ENCODE measurements around the gene GRIN2C. TPM values are rescaled to one million over a fixed set of nuclear protein-coding genes. Genes with fewer than 3 reads are reported as not detected.

The GRIN2C gene
- total RNA-seq, 2 experiments from 2014 or later: not detected

GRCh38 chr17:74804683-74805082, 55.0 kb downstream of the GRIN2C start:
- Mint-ChIP-seq H3K4me1 (ENCODE audit: low read depth) (no peaks in the 10 kb centered on the region), H3K27ac (no peak overlapping the region), H3K9me3 (no peaks in the 10 kb centered on the region), H3K27me3 (no peaks in the 10 kb centered on the region), H3K4me3 (no peak overlapping the region), H3K36me3 (ENCODE audit: low read depth) (peaks cover 63% of the 10 kb centered on the region)
- no peaks in the 10 kb centered on the region for H3K9me3 ChIP-seq (ENCODE audit: control insufficient read depth in 1 of 2, insufficient read depth in 1 of 2, low read length in 2 of 2)
- ChIA-PET CTCF (no interaction called here), POLR2A (no interaction called here)
- intact Hi-C loops (cut with DNase I, micrococcal nuclease): no loop called here
- no peak for TF ChIP-seq CTCF (IDR thresholded peaks at IDR 0.05)
- no peak for DNase-seq
- no peak overlapping the region for H3K27ac ChIP-seq (ENCODE audit: low read depth in 1 of 2, low read length in 2 of 2)
- no peak overlapping the region for H3K4me3 ChIP-seq (ENCODE audit: low read length)
- peaks cover 67% of the 10 kb centered on the region for H3K36me3 ChIP-seq (ENCODE audit: insufficient read depth, low read length)
- no peak for ATAC-seq (ENCODE audit: poor library complexity)
- H3K4me1 ChIP-seq (ENCODE audit: insufficient read depth, low read length): no peaks in the 10 kb centered on the region
- no peaks in the 10 kb centered on the region for H3K27me3 ChIP-seq (ENCODE audit: control insufficient read depth in 1 of 2, insufficient read depth in 2 of 2, low read length in 2 of 2)

- ChIA-PET POLR2A (no interaction called here), CTCF (no interaction called here)
- H3K27me3 Mint-ChIP-seq: no peaks in the 10 kb centered on the region
- no peak overlapping the region for H3K4me3 Mint-ChIP-seq
- H3K4me1 ChIP-seq (ENCODE audit: insufficient read depth, low read length): no peaks in the 10 kb centered on the region
- H3K9me3 Mint-ChIP-seq: no peaks in the 10 kb centered on the region
- H3K36me3 Mint-ChIP-seq (ENCODE audit: low read depth): peaks cover 67% of the 10 kb centered on the region
- no peak overlapping the region for H3K27ac Mint-ChIP-seq
- no peaks in the 10 kb centered on the region for H3K4me1 Mint-ChIP-seq (ENCODE audit: low read depth)
- H3K36me3 ChIP-seq (ENCODE audit: insufficient read depth, low read length): peaks cover 69% of the 10 kb centered on the region
- no peak for TF ChIP-seq CTCF (IDR thresholded peaks at IDR 0.05)
- intact Hi-C loops (cut with DNase I, micrococcal nuclease): no loop called here
- H3K4me3 ChIP-seq (ENCODE audit: low read length): no peak overlapping the region
- H3K9me3 ChIP-seq (ENCODE audit: control insufficient read depth in 1 of 2, insufficient read depth in 1 of 2, low read length in 2 of 2): no peaks in the 10 kb centered on the region
- no peak overlapping the region for H3K27ac ChIP-seq (ENCODE audit: low read depth in 1 of 2, low read length in 2 of 2)
- ATAC-seq (ENCODE audit: poor library complexity) (no peak), DNase-seq (no peak)
- H3K27me3 ChIP-seq (ENCODE audit: control insufficient read depth in 1 of 2, insufficient read depth in 2 of 2, low read length in 2 of 2): no peaks in the 10 kb centered on the region
These were observed 55.7 kb downstream of the GRIN2C start for GRCh38 chr17:74803971-74804370.

GRCh38 chr17:74803388-74803930, 56.2 kb downstream of the GRIN2C start:
- DNase-seq (no peak), ATAC-seq (ENCODE audit: poor library complexity) (no peak)
- Mint-ChIP-seq H3K9me3 (no peaks in the 10 kb centered on the region), H3K4me3 (no peak overlapping the region), H3K27me3 (no peaks in the 10 kb centered on the region), H3K27ac (no peak overlapping the region), H3K36me3 (ENCODE audit: low read depth) (peaks cover 72% of the 10 kb centered on the region), H3K4me1 (ENCODE audit: low read depth) (no peaks in the 10 kb centered on the region)
- no peaks in the 10 kb centered on the region for H3K9me3 ChIP-seq (ENCODE audit: control insufficient read depth in 1 of 2, insufficient read depth in 1 of 2, low read length in 2 of 2)
- no peaks in the 10 kb centered on the region for H3K4me1 ChIP-seq (ENCODE audit: insufficient read depth, low read length)
- peaks cover 70% of the 10 kb centered on the region for H3K36me3 ChIP-seq (ENCODE audit: insufficient read depth, low read length)
- no peak overlapping the region for H3K27ac ChIP-seq (ENCODE audit: low read depth in 1 of 2, low read length in 2 of 2)
- no peak for TF ChIP-seq CTCF (IDR thresholded peaks at IDR 0.05)
- intact Hi-C loops (cut with DNase I, micrococcal nuclease): no loop called here
- POLR2A ChIA-PET: no interaction called here
- no peaks in the 10 kb centered on the region for H3K27me3 ChIP-seq (ENCODE audit: control insufficient read depth in 1 of 2, insufficient read depth in 2 of 2, low read length in 2 of 2)
- CTCF ChIA-PET: no interaction called here
- H3K4me3 ChIP-seq (ENCODE audit: low read length): no peak overlapping the region
